Measurements from ENCODE around the gene SIGLEC11. TPM values are rescaled to one million over a fixed set of nuclear protein-coding genes. Genes with fewer than 3 reads are reported as not detected.

Gene SIGLEC11, protein sequence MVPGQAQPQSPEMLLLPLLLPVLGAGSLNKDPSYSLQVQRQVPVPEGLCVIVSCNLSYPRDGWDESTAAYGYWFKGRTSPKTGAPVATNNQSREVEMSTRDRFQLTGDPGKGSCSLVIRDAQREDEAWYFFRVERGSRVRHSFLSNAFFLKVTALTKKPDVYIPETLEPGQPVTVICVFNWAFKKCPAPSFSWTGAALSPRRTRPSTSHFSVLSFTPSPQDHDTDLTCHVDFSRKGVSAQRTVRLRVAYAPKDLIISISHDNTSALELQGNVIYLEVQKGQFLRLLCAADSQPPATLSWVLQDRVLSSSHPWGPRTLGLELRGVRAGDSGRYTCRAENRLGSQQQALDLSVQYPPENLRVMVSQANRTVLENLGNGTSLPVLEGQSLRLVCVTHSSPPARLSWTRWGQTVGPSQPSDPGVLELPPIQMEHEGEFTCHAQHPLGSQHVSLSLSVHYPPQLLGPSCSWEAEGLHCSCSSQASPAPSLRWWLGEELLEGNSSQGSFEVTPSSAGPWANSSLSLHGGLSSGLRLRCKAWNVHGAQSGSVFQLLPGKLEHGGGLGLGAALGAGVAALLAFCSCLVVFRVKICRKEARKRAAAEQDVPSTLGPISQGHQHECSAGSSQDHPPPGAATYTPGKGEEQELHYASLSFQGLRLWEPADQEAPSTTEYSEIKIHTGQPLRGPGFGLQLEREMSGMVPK
- under 0.01 TPM in 1 of 2 replicates, not detected in the other for total RNA-seq

DNA sequence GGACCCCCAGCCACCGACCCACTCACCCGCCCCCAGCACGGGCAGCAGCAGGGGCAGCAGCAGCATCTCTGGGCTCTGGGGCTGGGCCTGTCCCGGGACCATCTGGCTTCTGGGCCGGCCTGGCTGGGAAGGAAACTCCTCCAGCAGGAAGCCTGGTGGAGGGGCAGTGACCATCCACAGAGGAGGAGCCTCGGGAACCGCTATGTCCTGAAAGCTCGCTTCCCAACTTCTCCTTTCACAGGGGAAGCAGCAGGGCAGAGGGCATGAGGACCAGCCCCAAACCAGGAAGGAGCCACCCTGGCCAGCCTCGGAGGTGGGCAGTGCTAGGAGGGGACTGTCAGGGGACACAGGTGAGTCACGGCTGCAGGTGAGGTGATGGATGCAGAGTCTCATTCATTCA lies at the start of gene SIGLEC11:
SIGLEC11 (minus strand) TSS at position 193 of the 400 bp plus-strand sequence; CDS start at position 102, 91 bp downstream.

GRCh38 chr19:49929121-49929610 lies 31.8 kb downstream of the SIGLEC11 start, which contains the start of the genes ATF5 and NUP62:
TSS of gene ATF5 (plus strand) at chr19:49929205. CDS start at chr19:49930851, 1,646 bp downstream.
TSS of gene NUP62 (minus strand) at chr19:49929504. CDS start at chr19:49909807, 19,697 bp downstream.

Other genes starting within 250 kb of the SIGLEC11 start
- under 0.01 and 0.14 TPM in 2 replicates for gene TSKS, start 197.9 kb downstream of the SIGLEC11 start, total RNA-seq
- gene AP2A1, start 194.2 kb downstream of the SIGLEC11 start, total RNA-seq, result 131 and 141 TPM in 2 replicates
- 17.2 and 17.5 TPM in 2 replicates for gene FUZ, start 147.9 kb downstream of the SIGLEC11 start, total RNA-seq
- 22.2 and 43.8 TPM in 2 replicates for gene MED25, start 142.9 kb downstream of the SIGLEC11 start, total RNA-seq
- 55.4 and 82.7 TPM in 2 replicates for gene PTOV1, start 110.0 kb downstream of the SIGLEC11 start, total RNA-seq
- gene PNKP, start 93.6 kb downstream of the SIGLEC11 start, total RNA-seq, result 47.5 and 82.2 TPM in 2 replicates
- gene AKT1S1, start 83.8 kb downstream of the SIGLEC11 start, total RNA-seq, result 16.6 and 17.9 TPM in 2 replicates
- 18.8 and 36.5 TPM in 2 replicates for gene TBC1D17, start 83.5 kb downstream of the SIGLEC11 start, total RNA-seq
- gene IL4I1, start 64.3 kb downstream of the SIGLEC11 start, total RNA-seq, result 0.43 and 3.3 TPM in 2 replicates
- 7.4 and 12.3 TPM in 2 replicates for gene ATF5, start 32.0 kb downstream of the SIGLEC11 start, total RNA-seq
- 31.5 and 68.1 TPM in 2 replicates for gene NUP62, start 31.7 kb downstream of the SIGLEC11 start, total RNA-seq
- gene VRK3, start 64.2 kb upstream of the SIGLEC11 start, total RNA-seq, result 26.5 and 36.8 TPM in 2 replicates
- gene ZNF473, start 64.8 kb upstream of the SIGLEC11 start, total RNA-seq, result 7.9 and 9.4 TPM in 2 replicates
- not detected in 2 replicates for gene IZUMO2, start 202.1 kb upstream of the SIGLEC11 start, total RNA-seq
- under 0.01 TPM in 1 of 2 replicates, not detected in the other for gene MYH14, start 242.4 kb upstream of the SIGLEC11 start, total RNA-seq

Measured in placental pericyte (primary cell).